HepG2 (cell line): Measurements from ENCODE around the gene L2HGDH. TPM values are rescaled to one million over a fixed set of nuclear protein-coding genes. Genes with fewer than 3 reads are reported as not detected.

Experiments
- CEBPG ChIP-seq: IDR thresholded peaks from 2 replicates; pipeline ENCODE4 v1.6.1; 2016
- CREB1 ChIP-seq, 2 experiments: fragments of 450-650 bp in 1 of 2; IDR thresholded peaks; 2 replicates each; pipeline ENCODE4 v1.6.1; 2016 to 2017; ENCODE audit warnings: control low read depth in 1 of 2, mild to moderate bottlenecking in 1 of 2, missing compliant biosample characterization in 1 of 2, missing genetic modification characterization in 1 of 2
- GFI1 ChIP-seq: sonication (generic); formaldehyde crosslinking; IDR thresholded peaks from 2 replicates; pipeline ENCODE4 v1.5.0; 2020; ENCODE audit warnings: missing genetic modification reagents, mild to moderate bottlenecking, borderline replicate concordance
- HES4 ChIP-seq: sonication (generic); formaldehyde crosslinking; IDR thresholded peaks from 2 replicates; pipeline ENCODE4 v1.9.0; 2021; ENCODE audit warnings: mild to moderate bottlenecking, missing genetic modification reagents, borderline replicate concordance
- IKZF4 ChIP-seq: sonication (generic); formaldehyde crosslinking; IDR thresholded peaks from 2 replicates; pipeline ENCODE4 v1.5.1; 2020; ENCODE audit warnings: borderline replicate concordance, mild to moderate bottlenecking, low read depth, missing genetic modification reagents; ENCODE audit errors: not compliant biosample characterization
- KDM5B ChIP-seq: sonication (generic); formaldehyde crosslinking; IDR thresholded peaks from 2 replicates; pipeline ENCODE4 v1.4.0; 2020; ENCODE audit warnings: missing genetic modification reagents, mild to moderate bottlenecking, borderline replicate concordance
- MAZ ChIP-seq, 2 experiments: sonication (generic) in 1 of 2; formaldehyde crosslinking in 1 of 2; IDR thresholded peaks; 2 replicates each; pipeline versions ENCODE4 v1.5.0 to v1.6.1; 2012 to 2020; ENCODE audit warnings: low read depth in 2 of 2, mild to moderate bottlenecking in 2 of 2, borderline replicate concordance in 1 of 2, improper control_type of control experiment in 1 of 2, low read length in 1 of 2, missing genetic modification reagents in 1 of 2, moderate library complexity in 1 of 2
- PCBP1 ChIP-seq: fragments of 200-400 bp; formaldehyde crosslinking; IDR thresholded peaks from 2 replicates; pipeline ENCODE4 v1.6.1; 2017; ENCODE audit warnings: mild to moderate bottlenecking, low read depth, low read length, borderline replicate concordance
- REXO4 ChIP-seq: sonication (generic); formaldehyde crosslinking; IDR thresholded peaks from 2 replicates; pipeline ENCODE4 v1.8.0; 2022; ENCODE audit warnings: missing genetic modification reagents, mild to moderate bottlenecking, borderline replicate concordance
- SMARCC2 ChIP-seq: fragments of 450-650 bp; IDR thresholded peaks from 2 replicates; pipeline ENCODE4 v1.6.1; 2017; ENCODE audit warnings: antibody characterized with exemption, mild to moderate bottlenecking
- TBX2 ChIP-seq: sonication (generic); formaldehyde crosslinking; IDR thresholded peaks from 2 replicates; pipeline ENCODE4 v1.5.0; 2020; ENCODE audit warnings: missing genetic modification reagents, mild to moderate bottlenecking, borderline replicate concordance
- ZBTB3 ChIP-seq: sonication (generic); formaldehyde crosslinking; IDR thresholded peaks from 2 replicates; pipeline ENCODE4 v1.4.0; 2020; ENCODE audit warnings: low read depth, mild to moderate bottlenecking, moderate library complexity, missing genetic modification reagents, borderline replicate concordance
- ZNF264 ChIP-seq: sonication (generic); formaldehyde crosslinking; IDR thresholded peaks from 2 replicates; pipeline ENCODE4 v1.4.0; 2020; ENCODE audit warnings: missing genetic modification reagents
- ZNF33B ChIP-seq: sonication (generic); formaldehyde crosslinking; IDR thresholded peaks from 2 replicates; pipeline ENCODE4 v1.5.1; 2020; ENCODE audit warnings: mild to moderate bottlenecking, missing genetic modification reagents
- ZNF34 ChIP-seq: sonication (generic); formaldehyde crosslinking; IDR thresholded peaks from 2 replicates; pipeline ENCODE4 v1.4.0; 2020; ENCODE audit warnings: mild to moderate bottlenecking, missing genetic modification reagents, borderline replicate concordance
- ZNF432 ChIP-seq: sonication (generic); formaldehyde crosslinking; IDR thresholded peaks from 2 replicates; pipeline ENCODE4 v1.5.0; 2020; ENCODE audit warnings: missing genetic modification reagents, mild to moderate bottlenecking, borderline replicate concordance
- ZNF44 ChIP-seq: sonication (generic); formaldehyde crosslinking; IDR thresholded peaks from 2 replicates; pipeline ENCODE4 v1.5.1; 2020; ENCODE audit warnings: mild to moderate bottlenecking, missing genetic modification reagents
- ZNF496 ChIP-seq: sonication (generic); formaldehyde crosslinking; IDR thresholded peaks from 2 replicates; pipeline ENCODE4 v1.8.1; 2023; ENCODE audit warnings: mild to moderate bottlenecking, moderate library complexity, missing genetic modification reagents; ENCODE audit not compliant: insufficient replicate concordance
- polyA plus RNA-seq, 8 experiments: library from polyadenylated mRNA; depleted of rRNA in 3 of 8; stranded (reverse) in 7 of 8; unstranded in 1 of 8; fragments of >200 nt; fragmentation: Illumina TruSeq in 4 of 8; extraction: Trizol in 4 of 8; gene quantifications; 2 replicates each; pipeline versions ENCODE4 v1.2.1 to v1.2.3, GENCODE V29; 2011 to 2016; ENCODE audit warnings: low read depth in 4 of 8, missing spikeins in 1 of 8, mixed read lengths in 1 of 8; ENCODE audit not compliant: insufficient read depth in 1 of 8
- total RNA-seq, 5 experiments: library from RNA; depleted of rRNA; stranded (reverse); fragments of >200 nt; fragmentation: Illumina TruSeq; extraction: Trizol; gene quantifications; 2 replicates each; pipeline ENCODE4 v1.2.3, GENCODE V29; 2016; ENCODE audit warnings: low read depth in 1 of 5
- TF ChIP-seq, protein P1 (sequence below): sonication (generic); formaldehyde crosslinking; IDR thresholded peaks from 2 replicates; pipeline ENCODE4 v1.4.0; 2020; ENCODE audit warnings: missing genetic modification reagents
- TF ChIP-seq, protein P2 (sequence below): sonication (generic); formaldehyde crosslinking; IDR thresholded peaks from 2 replicates; pipeline ENCODE4 v1.4.0; 2020; ENCODE audit warnings: low read depth, mild to moderate bottlenecking, missing genetic modification reagents

L2HGDH gene
- total and polyA plus RNA-seq, 2 of the 13 experiments (the other 11 are each of a cell fraction or from before 2014, with no cell fraction given) = 3.3 to 5.0 TPM

DNA sequence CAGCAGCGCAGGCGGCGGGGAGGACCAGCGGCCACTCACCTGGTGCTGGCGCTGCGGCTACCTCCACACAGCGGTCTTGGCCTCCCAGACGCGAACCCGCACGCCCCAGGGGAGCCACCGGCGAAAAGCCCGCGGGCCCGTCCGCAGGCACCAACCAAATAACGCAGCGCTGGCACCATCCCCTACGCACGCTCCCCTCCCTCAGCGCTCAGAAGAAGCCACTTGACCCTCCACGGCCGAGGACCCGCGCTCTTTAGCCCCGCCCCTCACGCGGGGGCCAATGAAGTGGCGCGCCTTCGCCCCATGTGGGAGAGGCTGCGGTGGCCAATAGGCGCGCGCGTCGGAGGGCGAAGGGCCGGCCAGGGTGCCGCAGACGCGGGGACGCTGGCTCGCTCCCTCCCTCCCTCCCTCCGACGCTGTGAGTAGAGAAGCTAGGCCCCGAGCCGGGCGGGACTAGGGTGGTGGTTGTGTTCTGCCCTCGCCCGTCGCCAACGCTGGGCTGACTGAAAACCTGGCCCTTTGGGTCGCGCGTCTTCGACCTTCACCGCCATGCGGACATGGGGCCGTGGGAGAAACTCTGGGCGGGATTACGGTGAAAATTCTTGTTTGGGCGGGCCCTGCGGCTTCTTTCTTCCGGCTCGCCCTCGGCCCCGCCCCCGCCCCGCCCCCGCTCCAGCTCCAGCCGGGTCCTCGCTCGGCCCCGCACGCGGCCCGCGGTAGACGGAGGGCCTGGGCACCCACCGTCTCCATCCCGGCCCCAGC is at the start of gene L2HGDH, which contains the start of gene DMAC2L (continued):
- TF ChIP-seq, protein P1, sequence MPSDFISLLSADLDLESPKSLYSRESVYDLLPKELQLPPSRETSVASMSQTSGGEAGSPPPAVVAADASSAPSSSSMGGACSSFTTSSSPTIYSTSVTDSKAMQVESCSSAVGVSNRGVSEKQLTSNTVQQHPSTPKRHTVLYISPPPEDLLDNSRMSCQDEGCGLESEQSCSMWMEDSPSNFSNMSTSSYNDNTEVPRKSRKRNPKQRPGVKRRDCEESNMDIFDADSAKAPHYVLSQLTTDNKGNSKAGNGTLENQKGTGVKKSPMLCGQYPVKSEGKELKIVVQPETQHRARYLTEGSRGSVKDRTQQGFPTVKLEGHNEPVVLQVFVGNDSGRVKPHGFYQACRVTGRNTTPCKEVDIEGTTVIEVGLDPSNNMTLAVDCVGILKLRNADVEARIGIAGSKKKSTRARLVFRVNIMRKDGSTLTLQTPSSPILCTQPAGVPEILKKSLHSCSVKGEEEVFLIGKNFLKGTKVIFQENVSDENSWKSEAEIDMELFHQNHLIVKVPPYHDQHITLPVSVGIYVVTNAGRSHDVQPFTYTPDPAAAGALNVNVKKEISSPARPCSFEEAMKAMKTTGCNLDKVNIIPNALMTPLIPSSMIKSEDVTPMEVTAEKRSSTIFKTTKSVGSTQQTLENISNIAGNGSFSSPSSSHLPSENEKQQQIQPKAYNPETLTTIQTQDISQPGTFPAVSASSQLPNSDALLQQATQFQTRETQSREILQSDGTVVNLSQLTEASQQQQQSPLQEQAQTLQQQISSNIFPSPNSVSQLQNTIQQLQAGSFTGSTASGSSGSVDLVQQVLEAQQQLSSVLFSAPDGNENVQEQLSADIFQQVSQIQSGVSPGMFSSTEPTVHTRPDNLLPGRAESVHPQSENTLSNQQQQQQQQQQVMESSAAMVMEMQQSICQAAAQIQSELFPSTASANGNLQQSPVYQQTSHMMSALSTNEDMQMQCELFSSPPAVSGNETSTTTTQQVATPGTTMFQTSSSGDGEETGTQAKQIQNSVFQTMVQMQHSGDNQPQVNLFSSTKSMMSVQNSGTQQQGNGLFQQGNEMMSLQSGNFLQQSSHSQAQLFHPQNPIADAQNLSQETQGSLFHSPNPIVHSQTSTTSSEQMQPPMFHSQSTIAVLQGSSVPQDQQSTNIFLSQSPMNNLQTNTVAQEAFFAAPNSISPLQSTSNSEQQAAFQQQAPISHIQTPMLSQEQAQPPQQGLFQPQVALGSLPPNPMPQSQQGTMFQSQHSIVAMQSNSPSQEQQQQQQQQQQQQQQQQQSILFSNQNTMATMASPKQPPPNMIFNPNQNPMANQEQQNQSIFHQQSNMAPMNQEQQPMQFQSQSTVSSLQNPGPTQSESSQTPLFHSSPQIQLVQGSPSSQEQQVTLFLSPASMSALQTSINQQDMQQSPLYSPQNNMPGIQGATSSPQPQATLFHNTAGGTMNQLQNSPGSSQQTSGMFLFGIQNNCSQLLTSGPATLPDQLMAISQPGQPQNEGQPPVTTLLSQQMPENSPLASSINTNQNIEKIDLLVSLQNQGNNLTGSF (CRISPR knock-in tag) = peak; percentile 36; the same call in 1 of the 2 replicates
- TF ChIP-seq IKZF4 (CRISPR knock-in tag) (peak; percentile 98), ZBTB3 (CRISPR knock-in tag) (peak; percentile 76; the same call in 1 of the 2 replicates), ZNF33B (CRISPR knock-in tag) (peak; percentile 96), SMARCC2 (no peak), ZNF432 (CRISPR knock-in tag) (0 out of 2 replicates have a peak, but pooled peaks have one; percentile 72), REXO4 (CRISPR knock-in tag) (no peak), TBX2 (peak; percentile 76), ZNF496 (CRISPR knock-in tag) (no peak), CEBPG (no peak), ZNF44 (peak; percentile 85; the same call in 1 of the 2 replicates), ZNF264 (CRISPR knock-in tag) (no peak), CREB1 (IDR thresholded peaks at IDR 0.05) (peak; percentile 10; the same call in 1 of the 2 replicates), CREB1 (CRISPR knock-in tag; IDR thresholded peaks at IDR 0.05) (peak; percentile 59; the same call in 1 of the 2 replicates), PCBP1 (no peak), ZNF34 (CRISPR knock-in tag) (0 out of 2 replicates have a peak, but pooled peaks have one; percentile 81), HES4 (CRISPR knock-in tag) (peak; percentile 80), MAZ (IDR thresholded peaks at IDR 0.05; ENCODE audit: borderline replicate concordance, low read depth, low read length) (peak; percentile 44), MAZ (CRISPR knock-in tag; IDR thresholded peaks at IDR 0.05; ENCODE audit: low read depth) (peak; percentile 84), GFI1 (CRISPR knock-in tag) (peak; percentile 71), KDM5B (CRISPR knock-in tag) (peak; percentile 98)
- TF ChIP-seq, protein P2, sequence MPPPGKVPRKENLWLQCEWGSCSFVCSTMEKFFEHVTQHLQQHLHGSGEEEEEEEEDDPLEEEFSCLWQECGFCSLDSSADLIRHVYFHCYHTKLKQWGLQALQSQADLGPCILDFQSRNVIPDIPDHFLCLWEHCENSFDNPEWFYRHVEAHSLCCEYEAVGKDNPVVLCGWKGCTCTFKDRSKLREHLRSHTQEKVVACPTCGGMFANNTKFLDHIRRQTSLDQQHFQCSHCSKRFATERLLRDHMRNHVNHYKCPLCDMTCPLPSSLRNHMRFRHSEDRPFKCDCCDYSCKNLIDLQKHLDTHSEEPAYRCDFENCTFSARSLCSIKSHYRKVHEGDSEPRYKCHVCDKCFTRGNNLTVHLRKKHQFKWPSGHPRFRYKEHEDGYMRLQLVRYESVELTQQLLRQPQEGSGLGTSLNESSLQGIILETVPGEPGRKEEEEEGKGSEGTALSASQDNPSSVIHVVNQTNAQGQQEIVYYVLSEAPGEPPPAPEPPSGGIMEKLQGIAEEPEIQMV (CRISPR knock-in tag) = peak; percentile 18; the same call in 1 of the 2 replicates
